Embryonic facial prominence (tissue), 1 donor: ENCODE results near the gene C1QTNF12.

ENCODE experiments used
- DNase-seq: peaks from one replicate; pipeline ENCODE4 v3.0.0-alpha.2; 2016; ENCODE audit errors: extremely low spot score

The C1QTNF12 gene

DNA sequence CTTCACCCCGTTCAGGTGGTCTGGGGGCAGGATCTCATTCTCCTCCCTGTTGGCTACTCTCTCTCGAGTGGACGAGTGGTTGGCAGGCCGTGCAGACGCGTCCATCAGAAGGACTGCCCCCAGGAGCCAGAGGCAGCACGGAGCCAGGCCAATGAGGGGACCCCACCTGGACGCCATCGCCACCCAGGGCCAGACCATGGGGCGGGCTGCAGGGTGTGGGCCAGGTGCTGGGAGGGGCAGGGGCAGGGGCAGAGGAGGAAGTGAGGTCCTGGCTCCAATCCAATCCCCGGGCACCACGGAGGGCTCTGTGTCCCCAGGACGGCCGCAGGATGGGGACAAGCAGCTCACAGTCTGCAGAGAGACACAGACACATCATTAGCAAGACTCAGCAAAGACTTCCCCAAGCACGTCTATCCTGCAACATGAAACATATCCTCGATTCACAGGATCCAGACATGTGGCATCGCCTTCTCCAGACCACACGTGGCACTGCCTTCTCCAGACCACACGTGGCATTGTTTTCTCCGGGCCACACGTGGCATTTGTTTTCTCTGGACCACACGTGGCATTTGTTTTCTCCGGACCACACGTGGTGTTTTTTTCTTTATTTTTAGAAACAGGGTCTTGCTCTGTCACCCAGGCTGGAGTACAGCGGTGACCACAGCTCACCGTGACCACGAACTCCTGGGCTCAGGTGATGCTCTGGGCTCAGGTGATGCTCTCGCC lies 17.8 kb downstream of the C1QTNF12 start:
- DNase-seq: no peak

DNA sequence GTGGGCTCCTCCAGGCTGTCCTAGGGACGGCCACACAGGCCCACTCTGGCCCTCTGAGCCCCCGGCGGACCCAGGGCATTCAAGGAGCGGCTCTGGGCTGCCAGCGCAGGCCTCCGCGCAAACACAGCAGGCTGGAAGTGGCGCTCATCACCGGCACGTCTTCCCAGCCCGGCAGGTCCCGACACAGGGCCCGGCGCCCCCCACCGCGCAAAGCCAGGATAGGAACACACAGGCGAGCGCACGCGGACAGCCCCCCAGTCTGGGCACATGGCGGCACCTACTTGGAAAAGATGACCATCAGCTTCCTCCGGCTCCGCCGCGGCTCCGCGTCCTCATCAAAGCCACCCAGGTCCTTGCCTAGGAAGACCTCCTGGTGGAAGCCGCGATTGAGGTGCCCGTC lies 18.3 kb downstream of the C1QTNF12 start:
- DNase-seq: no peak

- DNase-seq: no peak
Measured at GRCh38 chr1:1227386-1227785, 19.1 kb downstream of the C1QTNF12 start.

DNA sequence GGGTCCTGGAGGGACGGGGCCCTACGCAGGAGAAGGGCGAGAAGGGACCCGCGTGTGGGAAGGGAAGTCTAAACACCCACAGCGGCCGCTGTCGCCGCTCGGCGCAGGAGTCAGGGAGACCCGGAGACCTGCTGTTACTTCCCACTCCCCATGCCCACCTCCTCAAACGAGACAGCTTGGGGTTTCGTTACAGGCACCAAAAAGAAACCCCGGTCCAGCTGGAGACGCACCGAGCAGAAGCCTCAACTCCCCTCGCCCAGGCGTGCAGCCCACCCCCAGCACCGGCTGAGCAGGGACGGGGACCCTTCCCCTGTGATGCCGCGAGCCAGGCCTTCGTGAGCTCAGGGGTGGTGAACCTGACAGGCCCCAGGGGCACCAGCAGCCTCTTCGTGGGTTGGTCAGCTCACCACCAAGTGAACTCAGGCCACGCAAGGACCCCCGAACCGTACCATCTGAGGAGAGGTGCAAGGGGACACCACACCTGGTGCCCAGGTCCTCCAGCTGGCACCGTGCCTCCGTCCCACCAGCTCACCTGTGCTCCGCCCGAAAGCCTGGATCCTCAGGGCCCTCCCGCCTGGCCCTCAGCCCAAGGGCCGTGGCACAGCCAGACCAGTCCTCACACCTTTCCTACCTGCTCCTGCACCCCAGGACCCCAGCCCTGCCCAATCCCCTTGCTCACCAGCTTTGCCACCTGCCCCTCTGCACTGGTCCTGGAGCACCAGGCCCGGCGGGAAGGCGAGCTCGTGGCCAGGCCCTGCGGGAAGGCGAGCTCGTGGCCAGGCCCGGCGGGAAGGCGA lies 19.8 kb downstream of the C1QTNF12 start:
- no peak for DNase-seq

DNA sequence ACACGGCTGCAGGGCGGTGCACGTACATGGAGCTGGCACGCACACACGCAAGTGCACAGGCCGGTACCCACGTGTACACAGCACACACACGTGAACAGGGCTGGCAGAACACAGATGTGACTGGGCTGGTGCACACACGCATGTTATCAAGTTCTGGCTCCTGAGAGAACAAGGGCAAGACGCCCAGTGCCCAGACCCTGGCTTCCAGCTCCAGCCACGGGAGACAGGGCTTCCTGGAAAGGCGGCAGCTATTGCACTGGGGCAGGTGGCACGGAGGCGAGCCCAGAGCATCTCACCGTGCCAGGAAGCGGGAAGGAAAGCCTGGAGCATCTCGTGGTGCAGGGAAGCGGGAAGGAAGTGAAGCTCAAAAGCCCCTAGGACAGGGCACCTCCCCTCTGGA lies 20.6 kb downstream of the C1QTNF12 start:
- DNase-seq: no peak

DNA sequence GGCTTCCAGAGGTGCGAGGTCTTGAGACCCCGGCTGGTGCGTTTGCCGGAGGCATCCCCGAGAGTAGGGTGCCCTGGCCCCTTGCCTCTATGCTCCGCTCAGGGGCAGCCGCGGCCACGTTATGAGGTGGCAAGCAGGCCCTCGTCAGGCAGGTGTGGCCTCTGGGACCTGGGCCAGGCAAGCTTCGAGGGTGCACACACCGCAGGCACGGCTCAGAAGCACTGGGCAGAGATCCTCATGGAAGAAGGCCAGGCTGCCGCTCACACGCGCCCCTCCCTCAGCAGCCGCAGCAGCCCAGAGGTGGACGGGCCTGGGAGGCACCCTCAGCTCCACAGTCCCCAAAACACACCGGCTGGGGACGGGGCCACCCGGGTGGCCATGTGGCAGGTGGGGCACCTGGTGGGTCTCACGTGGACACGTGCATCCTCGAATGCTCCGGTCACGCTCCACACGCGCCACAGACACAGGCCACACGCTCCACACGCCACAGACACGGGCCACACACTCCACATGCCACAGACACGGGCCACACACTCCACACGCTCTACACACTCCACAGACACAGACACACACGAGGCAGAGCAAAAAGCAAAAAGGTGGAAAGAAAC lies 21.2 kb downstream of the C1QTNF12 start:
- DNase-seq: no peak

DNA sequence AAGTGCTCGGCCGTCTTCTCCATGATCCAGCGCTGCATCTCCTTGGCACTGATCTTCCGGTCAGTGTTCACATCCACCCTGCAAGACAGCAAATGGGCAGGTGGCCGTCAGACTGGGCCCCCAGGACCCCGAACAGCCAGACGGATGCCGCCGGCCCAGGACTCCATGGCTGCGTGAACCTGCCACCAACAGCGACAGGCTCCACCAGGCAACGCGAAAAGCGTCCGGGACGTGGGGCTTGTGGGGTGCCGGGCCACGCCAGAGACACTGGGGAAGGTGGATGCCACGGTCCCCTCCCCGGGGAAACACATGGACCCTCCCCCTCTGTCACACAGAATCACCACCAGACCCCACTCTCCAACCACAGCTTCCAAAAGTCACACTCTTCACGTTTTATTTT lies 22.6 kb downstream of the C1QTNF12 start:
- no peak for DNase-seq

DNA sequence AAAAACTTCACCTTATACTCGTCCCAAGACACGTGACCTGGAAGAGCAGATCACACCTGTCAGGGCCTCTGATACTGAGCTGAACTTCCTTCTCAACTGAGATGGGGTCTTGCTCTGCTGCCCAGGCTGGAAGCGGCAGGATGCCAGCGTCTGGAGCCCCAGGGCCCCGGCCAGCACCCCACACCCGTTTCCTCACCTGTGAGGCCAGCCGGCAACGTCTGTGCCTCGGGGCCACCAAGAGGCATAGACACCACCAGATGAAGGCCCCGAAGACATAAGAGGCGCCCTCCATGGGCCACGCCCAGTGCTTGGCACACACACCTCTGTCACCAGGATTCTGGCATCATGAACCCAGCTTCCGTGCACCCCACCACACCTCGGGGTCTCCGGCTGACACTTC lies 23.2 kb downstream of the C1QTNF12 start:
- no peak for DNase-seq

DNA sequence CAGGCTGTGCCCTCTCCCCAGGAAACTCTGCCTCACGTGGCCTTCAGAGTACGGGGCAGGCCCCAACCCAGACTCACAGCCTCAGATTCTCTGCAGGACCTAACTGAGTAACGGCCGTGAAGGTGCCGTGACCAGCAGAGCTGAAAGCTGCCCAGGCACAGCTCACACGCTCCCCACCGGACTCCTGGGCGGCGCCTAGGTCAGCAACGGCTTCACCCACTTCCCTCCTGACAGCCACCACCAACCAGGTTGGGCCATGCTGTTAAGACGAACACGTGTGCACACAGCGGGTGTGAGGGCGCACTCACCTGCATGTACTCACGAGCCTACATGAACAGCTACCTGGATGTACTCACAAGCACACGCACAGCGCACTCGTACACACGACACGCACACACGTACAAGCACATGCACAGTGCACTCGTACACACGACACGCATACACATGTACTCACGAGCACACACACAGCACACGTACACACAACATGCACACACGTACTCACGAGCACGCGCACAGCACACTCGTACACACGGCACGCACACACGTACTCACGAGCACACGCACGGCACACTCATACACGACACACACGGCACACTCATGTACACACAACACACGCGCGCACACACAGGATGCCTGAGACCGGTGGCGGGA lies 23.8 kb downstream of the C1QTNF12 start:
- no peak for DNase-seq

- no peak for DNase-seq
Measured at GRCh38 chr1:1221887-1222574, 24.5 kb downstream of the C1QTNF12 start.

DNA sequence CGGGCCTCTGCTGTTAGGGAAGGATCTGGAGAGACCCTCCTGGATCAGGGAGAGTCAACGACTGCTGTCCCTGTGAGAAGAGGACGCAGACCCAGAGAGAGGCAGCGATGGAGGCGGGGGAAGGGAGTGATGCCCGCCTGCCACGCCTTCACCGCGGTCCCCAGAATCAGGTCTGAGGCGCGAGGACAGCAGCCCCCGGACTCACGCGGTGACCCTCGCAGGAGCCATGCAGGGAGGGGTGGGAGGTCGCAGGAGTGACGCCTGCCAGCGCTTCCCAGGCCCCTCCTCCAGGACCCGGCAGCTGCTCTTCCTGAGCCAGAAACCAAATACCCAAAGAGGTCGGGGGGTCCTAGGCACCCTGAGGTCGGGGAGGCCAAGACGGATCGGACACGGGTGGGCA lies 26.3 kb downstream of the C1QTNF12 start:
- DNase-seq: no peak

DNA sequence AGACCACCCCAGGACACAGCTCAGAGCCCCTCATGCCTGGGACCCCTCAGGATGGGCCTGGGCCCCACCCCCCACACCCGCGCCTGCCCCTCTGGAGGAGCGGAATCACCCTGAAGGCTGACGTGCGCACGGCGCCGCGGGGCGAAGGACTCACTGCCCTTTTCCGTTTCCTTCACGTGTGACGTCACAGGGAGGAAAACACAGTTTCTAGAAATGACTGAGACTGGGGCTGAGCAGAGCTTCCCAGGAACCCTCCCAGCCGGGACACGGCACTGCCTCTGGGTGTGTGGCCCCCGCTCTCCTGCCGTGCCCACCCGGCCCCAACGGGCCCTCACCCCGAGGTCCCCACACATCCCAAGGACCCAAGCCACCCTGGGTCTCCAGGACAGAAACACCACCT lies 27.2 kb downstream of the C1QTNF12 start:
- DNase-seq: no peak

GRCh38 chr1:1218524-1219200 lies 27.9 kb downstream of the C1QTNF12 start:
- no peak for DNase-seq

DNA sequence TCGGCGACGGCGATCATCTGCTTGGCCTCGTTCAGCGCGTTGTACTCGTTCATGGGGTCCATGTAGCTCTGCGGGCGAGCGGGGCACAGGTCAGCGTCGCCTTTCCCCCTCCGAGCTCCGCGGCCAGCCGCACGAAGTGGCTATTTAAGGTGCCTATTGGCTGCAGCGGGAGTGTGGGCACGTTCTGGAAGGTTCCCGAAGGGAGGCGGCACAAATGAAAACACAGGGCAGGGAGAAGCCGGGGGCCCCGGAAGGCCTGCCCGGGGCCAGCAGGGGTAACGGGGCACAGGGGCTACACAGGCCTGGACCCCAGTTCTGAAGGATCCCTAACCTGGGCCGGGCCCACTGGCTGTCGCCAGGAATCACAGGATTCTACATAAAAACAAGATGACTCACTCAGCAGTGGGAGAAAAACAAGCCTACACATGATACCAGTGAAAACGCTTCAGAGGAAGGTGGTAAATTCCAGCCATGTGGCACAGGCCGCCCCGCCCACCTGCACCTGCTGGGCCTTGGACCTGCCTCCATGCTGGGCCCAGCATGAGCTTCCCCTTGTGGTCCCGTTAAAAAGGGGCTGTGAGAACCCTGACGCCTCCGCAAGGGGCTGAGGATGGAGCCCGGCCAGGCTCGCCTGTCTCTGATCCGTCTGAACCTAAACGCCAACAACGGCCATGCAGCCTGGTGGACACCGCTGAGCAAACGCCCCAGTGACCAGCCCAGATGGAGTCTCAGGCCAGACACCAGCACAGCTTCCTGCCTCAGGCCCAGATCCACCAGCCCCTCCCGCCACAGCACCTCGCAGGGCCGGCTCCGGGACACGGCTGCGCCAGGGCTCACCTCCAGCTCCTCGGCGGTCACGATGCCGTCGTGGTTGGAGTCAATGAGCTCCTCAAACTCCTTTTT lies 28.6 kb downstream of the C1QTNF12 start:
- no peak for DNase-seq

GRCh38 chr1:1216770-1217620 lies 29.5 kb downstream of the C1QTNF12 start:
- DNase-seq: no peak

- DNase-seq: no peak
Measured at GRCh38 chr1:1215881-1216605, 30.5 kb downstream of the C1QTNF12 start.

GRCh38 chr1:1215080-1215676 lies 31.3 kb downstream of the C1QTNF12 start:
- DNase-seq: no peak
